DLD1 (cell line): ENCODE data around the gene FTO.
"Not testable (repeated sequence)": the region's sequence is repeated elsewhere in the genome, so short reads cannot be mapped to it uniquely, and the experiment has no call there.

Experiments used
- in situ Hi-C: cut with HindIII; loops from 2 replicates; pipeline ENCODE4 v1.10.0; 2017; ENCODE audit warnings: low sequenced_read_pairs

The FTO gene

DNA sequence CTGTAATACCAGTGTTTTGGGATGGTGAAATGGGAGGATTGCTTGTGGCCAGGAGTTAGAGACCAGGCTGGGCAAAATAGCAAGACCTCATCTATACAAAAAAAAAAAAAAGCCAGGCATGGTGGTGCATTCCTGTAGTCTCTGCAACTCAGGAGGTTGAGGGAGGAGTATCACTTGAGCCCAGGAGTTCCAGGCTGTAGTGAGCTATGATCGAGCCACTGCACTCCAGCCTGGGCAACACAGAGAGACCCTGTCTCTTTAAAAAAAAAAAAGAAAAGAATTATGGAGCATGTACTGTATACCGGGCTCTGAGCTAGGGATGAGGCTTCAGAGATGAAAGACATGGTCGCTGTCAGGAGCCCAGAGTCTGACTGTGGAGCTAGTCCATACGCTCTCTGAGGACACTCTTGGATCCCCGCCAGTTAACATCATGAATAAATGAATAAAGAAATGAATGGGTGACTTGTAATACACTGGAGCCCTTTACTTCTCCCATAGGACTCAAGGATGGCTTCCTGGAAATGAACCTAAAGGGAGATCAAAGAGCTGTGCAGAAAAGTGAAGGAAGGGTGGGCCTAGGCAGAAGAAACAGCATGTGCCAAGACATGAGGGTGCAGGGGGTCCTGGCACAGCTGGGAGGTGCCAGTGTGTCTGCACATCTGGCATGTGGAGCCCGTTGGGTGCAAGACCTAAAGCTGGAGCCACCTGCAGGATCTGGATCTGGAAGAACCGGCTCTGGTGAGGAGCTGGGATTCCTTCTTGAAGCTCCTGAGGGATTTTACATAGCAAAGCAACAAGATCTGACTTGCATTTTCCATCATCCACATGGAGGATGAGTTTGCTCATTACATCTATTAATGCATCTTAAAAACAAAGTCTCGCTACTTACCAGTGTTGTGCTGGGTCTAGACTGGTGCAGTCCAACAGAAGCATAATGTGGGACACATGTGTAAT lies 462.2 kb downstream of the FTO start:
- in situ Hi-C loops = no loop called here

DNA sequence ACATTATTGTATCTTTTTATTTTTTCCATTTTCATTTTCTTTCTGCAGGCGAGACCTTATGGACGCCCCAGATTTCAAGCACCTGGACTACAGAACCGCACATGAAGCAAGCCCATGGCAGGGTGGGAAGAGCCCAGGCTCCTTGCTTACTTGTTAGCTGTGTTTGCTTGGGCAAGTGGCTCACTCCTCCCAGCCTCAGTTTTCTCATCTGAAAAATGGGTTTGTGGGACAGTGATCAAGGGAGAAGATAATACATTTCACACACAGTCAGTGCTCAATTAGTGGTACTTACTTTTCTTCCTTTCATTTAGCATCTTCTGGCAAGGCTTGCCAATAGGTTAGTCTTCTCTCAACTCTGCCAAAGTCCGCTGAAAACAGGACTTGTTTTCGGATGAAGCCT lies 465.2 kb downstream of the FTO start:
- in situ Hi-C loops = no loop called here

DNA sequence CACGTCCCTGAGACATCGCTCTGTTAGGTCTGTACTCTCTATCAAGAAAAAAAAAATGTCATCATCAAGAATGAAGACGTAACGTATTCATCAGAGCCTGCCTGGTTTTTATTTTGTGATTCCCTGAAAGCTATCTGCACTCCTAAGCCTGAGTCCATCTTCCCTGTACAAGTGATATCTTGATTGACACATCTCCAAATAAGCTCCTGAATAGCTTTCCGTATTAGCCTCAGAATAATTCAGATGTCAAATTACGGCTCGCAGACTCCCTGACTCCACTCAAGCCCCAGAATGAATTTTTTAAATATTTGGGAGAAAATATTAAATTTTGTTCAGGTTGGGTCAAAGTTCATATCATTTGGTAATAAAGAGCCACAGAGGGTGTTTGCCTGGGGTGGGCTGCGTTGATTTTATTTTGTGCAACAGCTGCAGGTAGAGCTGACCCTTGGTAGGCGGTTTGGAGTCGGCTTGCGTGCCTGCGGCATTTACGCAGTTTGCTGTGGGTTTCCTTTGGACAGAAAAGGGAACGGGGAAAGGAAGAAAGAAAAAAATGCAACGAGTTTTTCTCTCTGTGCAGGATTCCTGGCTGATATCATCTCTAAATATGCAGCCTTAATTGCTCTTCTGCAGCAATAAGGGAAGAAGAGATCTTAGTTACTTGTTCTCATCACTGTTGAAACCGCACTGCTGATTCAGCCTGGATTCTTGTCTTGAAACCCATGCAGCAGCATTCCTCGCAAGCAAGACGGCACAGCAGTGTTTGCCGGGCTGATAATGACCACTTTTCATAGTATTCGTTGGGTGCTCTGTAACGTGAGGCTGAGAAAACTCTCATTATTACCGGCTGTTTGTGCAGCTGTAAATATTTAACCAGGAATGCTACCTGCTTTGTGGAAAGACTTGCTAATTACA lies 467.9 kb downstream of the FTO start:
- in situ Hi-C loops = loop anchor here (5.0 kb wide), 1 partner anchor 35 kb away; no protein-coding TSS in a partner anchor

DNA sequence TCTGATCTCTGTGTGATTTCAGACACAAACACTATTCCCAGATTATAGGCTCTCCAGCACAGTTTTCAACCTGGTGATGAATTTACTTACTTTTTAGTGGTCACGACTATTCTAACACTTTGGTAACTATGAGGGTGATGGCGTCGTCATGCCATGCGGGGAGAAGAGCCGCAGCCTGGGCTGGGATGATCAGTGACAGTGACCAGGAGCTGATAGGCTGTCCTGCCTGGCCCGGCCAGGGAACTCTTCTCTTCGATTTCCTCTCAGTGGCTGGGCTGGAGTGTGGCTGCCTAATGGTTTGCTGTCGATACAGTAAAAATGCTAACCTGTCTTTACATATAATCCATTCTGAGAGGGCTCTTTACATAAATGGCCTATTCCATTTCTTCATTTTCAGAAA lies 469.5 kb downstream of the FTO start:
- in situ Hi-C loops = loop anchor here (5.0 kb wide), 1 partner anchor 34 kb away; no protein-coding TSS in a partner anchor

DNA sequence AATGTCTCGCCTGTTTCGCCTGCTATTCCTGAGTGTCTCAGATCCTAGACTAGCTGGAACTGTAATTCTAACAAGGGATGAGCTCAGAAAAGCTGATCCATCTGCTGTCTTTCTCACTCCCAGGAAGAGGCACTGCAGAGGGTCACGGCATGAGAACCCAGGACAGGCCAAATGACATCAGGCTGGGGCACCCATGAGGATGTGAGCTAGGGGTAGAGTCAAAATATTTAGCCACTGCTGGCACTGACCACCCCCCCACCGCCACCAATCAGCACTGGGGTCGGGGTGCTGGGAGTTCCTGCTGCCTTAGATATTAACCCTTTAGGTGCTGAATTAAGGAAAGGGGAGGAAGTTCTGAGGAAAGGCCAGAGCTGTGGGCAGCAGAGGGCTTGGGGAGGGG lies 470.2 kb downstream of the FTO start:
- in situ Hi-C loops = loop anchor here (5.0 kb wide), 1 partner anchor 33 kb away; no protein-coding TSS in a partner anchor

DNA sequence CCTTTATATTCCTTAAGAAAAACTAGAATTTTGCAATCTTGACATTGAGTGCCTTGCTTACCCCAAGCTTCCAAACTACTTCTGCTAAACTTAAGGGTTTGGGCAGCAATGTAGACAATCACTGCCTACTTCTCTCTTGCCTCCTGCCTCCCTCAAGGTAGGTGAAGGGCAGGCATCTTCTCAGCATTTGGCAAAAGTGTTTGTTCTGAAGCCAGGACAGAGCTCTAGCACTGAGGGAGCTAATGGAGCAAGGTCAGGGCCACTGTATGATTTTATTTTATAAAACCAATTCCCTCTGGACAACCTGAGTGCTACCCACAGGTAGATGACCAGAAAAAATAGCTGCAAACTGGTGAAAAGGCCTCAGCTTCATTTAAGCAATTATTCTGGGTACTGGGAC lies 470.8 kb downstream of the FTO start:
- in situ Hi-C loops = loop anchor here (5.0 kb wide), 1 partner anchor 33 kb away; no protein-coding TSS in a partner anchor

DNA sequence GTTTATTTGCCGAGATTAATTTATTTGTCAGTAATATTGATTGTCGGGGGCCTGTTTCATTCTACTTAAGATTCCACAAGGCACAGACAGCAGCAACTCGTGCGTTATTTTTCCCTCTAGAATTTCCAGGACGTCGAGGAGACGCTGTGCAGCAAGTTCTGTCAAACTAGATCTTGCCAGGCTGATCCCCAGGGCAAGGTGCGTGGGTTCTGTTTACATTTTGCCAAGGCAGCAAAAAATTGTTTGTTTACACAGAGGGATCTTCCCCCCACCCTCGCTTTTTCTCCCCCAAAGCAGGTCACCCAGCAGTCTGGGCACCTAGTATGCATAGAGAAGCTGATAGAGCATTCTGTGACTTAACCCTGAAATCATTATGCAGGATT lies 471.2 kb downstream of the FTO start:
- in situ Hi-C loops = no loop called here

DNA sequence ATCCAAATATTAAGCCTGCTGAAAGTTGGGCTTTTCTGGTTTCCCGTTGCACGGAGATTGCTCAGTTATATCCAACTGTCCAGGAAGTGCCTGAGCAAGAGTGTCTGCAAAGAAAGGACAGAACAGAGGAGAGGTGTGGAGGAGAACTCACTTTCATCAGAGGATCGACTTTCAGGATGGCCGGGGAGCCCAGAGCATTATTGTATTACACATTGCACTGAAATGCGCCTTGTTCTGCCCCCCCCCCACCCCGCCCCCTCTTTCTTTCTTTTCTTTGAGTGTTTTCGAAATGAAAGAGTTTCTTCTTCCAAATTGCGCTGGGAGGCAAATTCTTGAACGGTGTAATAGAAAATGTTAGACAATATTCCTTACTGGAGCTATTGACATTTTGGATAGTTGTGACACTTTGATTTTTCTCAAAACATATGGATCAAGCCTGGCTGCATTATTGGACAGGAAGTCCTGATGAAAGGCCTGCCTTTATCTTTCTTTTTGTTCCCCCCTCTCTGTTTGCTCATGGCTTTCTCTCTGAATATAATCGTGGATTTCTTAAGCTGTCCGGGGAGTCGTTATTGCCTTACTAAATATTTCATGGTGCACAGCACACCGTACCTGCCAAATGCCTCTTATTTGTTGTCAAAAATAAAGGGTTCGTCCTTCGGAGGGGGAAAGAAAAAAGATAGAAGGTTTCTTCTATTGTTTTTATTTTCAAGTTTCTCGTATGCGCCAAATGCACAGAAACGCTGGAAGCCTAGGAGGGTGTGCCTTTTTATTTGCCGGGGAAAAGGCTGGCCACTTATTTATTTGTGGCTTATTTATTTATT lies 471.8 kb downstream of the FTO start:
- in situ Hi-C loops = no loop called here

DNA sequence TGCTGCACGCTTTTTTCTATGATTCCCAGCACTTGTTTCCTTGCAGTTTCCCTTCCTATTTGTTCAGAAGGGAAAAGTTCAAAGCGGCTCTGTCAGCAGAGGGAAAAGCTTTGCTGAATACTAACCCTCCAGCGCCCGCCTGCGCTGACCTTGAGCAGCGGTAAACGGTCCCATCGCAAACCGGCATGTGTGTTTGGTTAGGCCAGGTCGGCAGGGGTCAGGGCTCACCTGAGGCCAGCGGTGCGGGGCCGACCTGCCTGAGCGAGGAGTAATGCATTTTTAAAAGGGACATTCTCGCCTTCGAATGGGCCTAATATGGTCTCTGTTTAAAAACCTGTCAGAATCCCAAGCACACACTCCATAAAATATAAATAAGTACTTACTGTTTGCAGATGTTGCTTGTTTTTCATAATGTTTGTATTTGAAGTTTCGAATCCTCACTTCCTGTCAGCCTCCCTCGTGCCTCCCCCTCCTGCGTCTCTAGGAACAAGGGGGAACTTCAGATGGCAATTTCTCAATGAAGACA lies 472.5 kb downstream of the FTO start:
- in situ Hi-C loops = no loop called here

DNA sequence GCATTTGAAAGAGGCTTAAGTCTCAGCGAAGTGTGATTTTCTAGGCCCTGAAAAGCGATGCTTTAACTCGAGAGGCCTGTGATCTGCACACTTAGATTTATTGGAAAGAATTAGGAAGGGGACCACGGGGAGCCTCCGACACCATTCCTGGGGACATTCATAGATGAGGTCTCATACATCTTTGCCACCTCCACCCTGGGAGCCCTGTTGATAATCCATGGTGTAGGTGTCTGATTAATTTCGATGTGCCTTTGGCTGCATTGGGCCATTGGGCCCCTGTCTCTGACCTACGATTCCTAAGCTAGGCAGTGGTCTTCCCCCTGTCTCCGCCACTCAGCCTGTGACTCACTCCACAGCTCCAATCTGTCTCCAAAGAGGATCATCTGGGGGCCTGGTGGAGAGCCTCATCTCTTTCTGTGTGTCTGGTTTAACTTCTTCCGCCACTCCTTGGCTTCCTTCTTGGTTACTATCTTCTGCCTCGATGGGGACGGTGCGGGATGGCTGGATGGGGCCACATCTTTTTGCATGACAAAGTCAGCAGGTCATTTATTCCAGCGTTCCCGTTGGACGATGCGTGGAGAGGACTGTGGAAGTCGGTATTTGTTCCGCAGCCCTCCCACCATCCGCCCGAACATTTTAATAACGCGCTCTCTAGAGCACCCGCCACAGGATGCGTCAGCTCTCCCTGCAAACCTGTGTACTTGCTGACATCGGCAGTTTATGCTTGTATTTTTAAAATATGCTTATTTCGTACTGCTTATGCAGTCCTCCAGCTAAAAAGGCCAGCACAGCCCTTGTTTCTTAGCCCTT lies 473.3 kb downstream of the FTO start:
- in situ Hi-C loops = no loop called here

DNA sequence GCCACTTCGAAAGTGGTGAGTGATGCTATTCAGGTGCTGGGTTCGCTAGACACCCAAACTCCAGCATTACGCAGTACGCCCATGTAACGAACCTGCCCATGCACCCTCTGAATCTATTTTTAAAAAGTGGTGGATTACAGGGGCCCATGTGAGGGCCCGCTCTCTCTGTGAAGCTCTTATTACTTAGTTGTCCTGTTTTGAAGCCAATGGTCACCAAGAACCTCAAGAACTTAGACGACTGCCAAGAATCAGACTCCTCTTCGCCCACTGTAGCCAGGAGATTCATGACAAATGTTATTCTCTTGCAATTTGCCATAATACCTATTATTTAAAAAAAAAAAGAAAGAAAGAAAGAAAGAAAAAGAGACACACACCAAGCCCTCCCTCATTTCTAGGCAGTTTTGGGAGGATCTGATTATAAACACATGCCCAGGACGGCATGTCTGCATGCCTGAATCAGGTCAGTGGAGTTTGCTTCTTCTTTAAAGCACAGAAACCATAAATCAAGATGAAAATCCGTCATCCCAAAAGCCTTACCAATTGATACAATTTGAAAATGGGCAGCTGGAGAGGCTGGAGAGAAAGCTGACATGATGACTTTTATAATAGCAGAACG lies 474.0 kb downstream of the FTO start:
- in situ Hi-C loops = no loop called here

DNA sequence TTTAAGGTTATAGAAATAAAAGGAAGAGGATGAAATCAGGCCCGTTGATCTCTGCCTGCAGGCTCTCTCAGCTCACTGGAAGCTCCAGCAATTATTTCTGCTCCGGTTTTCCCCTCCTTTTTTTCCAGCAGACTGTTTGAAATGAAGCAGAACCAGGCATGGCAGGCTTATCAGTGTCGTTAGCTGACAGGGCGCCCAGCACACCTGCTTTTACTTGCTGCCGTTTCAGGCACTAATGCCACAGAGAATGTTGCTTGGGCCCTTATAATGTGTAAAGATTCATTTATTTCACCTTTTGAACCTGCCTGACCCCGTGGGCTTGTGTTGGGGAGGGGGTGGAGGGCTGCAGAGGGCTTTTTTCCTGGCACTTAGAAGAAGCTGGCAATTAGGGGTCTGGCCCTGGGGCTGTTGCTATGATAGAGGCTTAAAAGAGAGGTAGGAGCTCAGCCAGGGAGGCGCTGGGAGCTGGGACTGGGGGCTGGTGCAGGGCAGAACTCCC lies 474.6 kb downstream of the FTO start:
- in situ Hi-C loops = no loop called here

DNA sequence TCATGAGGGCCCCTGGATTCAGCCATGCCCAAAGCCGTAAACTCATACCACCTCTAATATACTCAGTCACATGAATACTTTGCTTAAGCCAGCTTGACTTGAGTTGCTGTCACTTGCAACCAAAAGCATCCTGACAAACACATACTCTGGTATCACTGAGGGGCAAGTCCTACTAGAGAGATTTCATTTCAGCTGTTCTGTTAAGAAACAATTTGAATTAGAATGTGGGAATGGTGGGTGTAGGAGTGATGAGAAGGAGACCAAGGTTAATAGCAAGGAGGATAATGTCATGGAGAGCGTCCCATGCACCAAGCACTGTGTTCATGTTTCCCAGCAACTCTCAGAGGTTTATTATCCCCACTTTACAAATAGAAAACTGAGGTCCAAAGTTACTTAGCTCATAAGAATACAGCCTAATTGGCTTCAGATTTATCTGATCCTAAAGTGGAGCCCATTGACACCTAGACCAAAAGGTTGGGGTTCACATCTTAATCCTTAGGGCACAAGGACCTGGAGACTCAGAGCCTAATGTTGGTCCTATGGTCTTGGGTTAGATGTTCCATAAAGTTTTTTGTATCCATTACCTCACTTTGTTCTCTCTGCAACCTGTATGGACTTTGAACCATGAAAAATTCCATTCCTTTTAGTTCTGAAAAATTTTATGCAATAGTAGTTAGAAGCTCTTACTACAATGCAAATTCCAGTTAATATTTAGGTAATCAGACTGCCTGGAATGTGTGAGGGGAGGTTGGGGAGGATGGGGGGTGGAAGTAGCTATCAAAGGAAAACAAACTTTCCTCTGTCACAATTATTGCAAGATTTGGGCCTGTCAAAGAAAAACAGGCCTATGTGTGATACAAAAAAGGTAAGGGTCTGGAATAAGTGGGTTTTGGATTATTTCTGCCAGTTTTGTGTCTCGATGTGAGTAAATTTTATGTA lies 476.7 kb downstream of the FTO start:
- in situ Hi-C loops = no loop called here

DNA sequence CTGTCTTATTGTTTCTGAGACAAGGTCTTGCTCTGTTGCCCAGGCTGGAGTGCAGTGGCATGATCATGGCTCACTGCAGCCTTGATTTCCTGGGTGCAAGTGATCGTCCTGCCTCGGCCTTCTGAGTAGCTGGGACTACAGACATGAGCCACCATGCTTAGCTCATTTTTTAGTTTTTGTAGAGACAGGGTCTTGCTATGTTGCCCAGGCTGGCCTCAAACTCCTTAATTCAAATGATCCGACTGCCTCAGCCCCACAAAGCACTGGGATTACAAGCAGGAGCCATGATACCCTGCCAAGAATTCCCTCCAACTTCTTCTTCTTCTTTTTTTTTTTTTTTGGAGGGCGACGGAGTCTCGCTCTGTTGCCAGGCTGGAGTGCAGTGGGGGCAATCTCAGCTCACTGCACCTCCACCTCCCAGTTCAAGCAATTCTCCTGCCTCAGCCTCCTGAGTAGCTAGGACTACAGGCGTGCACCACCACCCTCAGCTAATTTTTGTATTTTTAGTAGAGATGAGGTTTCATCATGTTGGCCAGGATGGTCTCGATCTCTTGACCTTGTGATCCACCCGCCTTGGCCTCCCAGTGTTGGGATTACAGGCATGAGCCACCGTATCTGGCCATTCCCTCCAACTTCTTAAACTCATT lies 477.9 kb downstream of the FTO start:
- in situ Hi-C loops = not testable (repeated sequence)

DNA sequence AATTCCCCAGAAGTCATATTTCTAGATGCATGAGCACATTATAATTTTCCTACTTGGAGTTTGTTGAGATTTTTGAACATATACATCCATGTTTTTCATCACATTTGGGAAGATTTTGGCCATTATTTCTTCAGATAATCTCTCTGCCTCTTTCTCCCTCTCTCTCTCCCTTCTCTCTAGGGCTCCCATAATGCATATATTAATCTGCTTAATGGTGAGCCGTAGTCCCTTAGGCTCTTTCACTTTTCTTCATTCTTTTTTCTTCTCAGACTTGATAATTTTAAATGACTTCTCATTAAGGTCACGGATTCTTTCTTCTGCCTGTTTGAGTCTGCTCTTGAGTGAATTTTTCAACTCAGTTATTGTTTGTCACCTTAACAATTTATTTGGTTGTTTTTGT lies 481.1 kb downstream of the FTO start:
- in situ Hi-C loops = no loop called here

DNA sequence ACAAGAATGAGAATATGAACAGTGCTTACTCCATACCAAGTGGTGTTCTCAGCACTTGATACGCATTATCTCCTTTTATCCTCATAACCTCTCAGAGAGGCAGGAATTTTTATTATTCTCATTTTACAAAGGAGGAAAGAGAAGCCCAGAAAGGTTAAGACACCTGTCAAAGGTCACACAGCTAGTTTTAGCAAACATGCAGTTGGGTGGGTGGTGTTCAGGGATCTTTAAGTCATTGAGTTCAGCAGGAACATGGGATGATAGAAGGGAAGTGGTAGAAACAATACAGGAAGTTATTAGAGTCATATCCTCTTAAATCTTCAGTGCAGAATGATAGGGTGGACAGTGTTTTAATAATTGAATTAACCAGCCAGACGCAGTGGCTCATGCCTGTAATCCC lies 487.2 kb downstream of the FTO start:
- in situ Hi-C loops = no loop called here

DNA sequence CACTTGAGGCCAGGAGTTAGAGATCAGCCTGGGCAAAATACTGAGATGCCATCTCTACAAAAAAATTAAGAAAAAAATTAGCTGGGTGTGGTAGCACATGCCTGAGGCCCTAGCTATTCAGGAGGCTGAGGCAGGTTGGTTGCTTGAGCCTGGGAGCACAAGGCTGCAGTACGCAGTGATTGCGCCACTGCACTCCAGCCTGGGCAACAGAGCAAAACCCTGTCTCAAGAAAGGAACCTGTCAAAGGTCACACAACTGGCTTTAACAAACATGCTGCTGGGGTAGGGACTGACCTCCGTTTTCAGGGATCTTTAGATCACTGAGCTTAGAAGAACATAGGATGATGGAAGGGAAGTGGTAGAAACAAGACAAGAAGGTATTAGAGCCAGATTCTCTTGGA lies 487.6 kb downstream of the FTO start:
- in situ Hi-C loops = no loop called here
